Keratinocyte (primary cell): ENCODE data around the gene CD2AP. TPM values are rescaled to one million over a fixed set of nuclear protein-coding genes. Genes with fewer than 3 reads are reported as not detected.

Source experiments
- DNase-seq: peaks from one replicate; pipeline ENCODE4 v3.0.0-alpha.2; 2011; ENCODE audit warnings: low read depth, missing footprints, low spot score
- FAIRE-seq: peaks from 2 replicates; lab custom pipeline; 2011; peaks lifted over from hg19 to GRCh38; lab: Jason Lieb, UNC
- H2AFZ ChIP-seq: 2 replicates; pipeline ENCODE4 v1.6.0; 2012; ENCODE audit warnings: low read length, control low read depth, inconsistent platforms; ENCODE audit not compliant: control insufficient read depth
- H3K27ac ChIP-seq: 2 replicates; pipeline ENCODE4 v1.5.1; 2011; ENCODE audit warnings: low read length; ENCODE audit not compliant: control insufficient read depth, insufficient read depth
- H3K27me3 ChIP-seq: 3 replicates; pipeline ENCODE4 v1.6.0; 2011; ENCODE audit warnings: low read length; ENCODE audit not compliant: control insufficient read depth, insufficient read depth; ENCODE audit errors: extremely low read depth
- H3K36me3 ChIP-seq, 2 experiments: 2 replicates in 1 of 2; 3 replicates in 1 of 2; pipeline ENCODE4 v1.5.1; 2011; ENCODE audit warnings: low read length in 2 of 2, mild to moderate bottlenecking in 1 of 2; ENCODE audit not compliant: control insufficient read depth in 2 of 2, insufficient read depth in 2 of 2; ENCODE audit errors: extremely low read depth in 1 of 2
- H3K4me1 ChIP-seq: 3 replicates; pipeline ENCODE4 v1.5.1; 2011; ENCODE audit warnings: low read length; ENCODE audit not compliant: control insufficient read depth, insufficient read depth; ENCODE audit errors: extremely low read depth
- H3K4me2 ChIP-seq: 3 replicates; pipeline ENCODE4 v1.6.0; 2011; ENCODE audit warnings: low read depth, low read length; ENCODE audit not compliant: control insufficient read depth, insufficient read depth; ENCODE audit errors: extremely low read depth
- H3K4me3 ChIP-seq, 3 experiments: fragments of 200-600 bp in 1 of 3; sonication (generic) in 1 of 3; 2 replicates in 2 of 3; 3 replicates in 1 of 3; pipeline ENCODE4 v1.5.1; 2011 to 2016; ENCODE audit warnings: low read length in 3 of 3, mild to moderate bottlenecking in 3 of 3, control low read depth in 2 of 3, inconsistent platforms in 1 of 3, low read depth in 1 of 3, mixed read lengths in 1 of 3, mixed run types in 1 of 3, moderate library complexity in 1 of 3; ENCODE audit not compliant: control insufficient read depth in 2 of 3, insufficient read depth in 2 of 3; ENCODE audit errors: extremely low read depth in 1 of 3
- H3K79me2 ChIP-seq: 2 replicates; pipeline ENCODE4 v1.6.0; 2012; ENCODE audit warnings: low read length; ENCODE audit not compliant: control insufficient read depth, insufficient read depth
- H3K9ac ChIP-seq: 3 replicates; pipeline ENCODE4 v1.6.0; 2011; ENCODE audit warnings: low read length; ENCODE audit not compliant: control insufficient read depth, insufficient read depth; ENCODE audit errors: extremely low read depth
- H3K9me1 ChIP-seq: 3 replicates; pipeline ENCODE4 v1.6.0; 2011; ENCODE audit warnings: low read length; ENCODE audit not compliant: control insufficient read depth, insufficient read depth; ENCODE audit errors: extremely low read depth
- H3K9me3 ChIP-seq: 2 replicates; pipeline ENCODE4 v1.5.1; 2012; ENCODE audit warnings: low read depth, low read length; ENCODE audit not compliant: control insufficient read depth
- H4K20me1 ChIP-seq: 3 replicates; pipeline ENCODE4 v1.6.0; 2011; ENCODE audit warnings: low read length; ENCODE audit not compliant: control insufficient read depth, insufficient read depth; ENCODE audit errors: extremely low read depth
- EZH2 ChIP-seq: IDR thresholded peaks from one replicate; pipeline ENCODE4 v1.6.1; 2012; ENCODE audit warnings: inconsistent platforms, mild to moderate bottlenecking, low read length, moderate library complexity
- dilution Hi-C: fragments of 300-500 bp; cut with MboI; formaldehyde crosslinking; loops from one replicate; pipeline ENCODE4 v1.7.0; 2020; ENCODE audit warnings: low sequenced_read_pairs; ENCODE audit not compliant: extremely low pct_ligation_motif_present
- polyA plus RNA-seq, 5 experiments: library from polyadenylated mRNA; depleted of rRNA in 3 of 5; stranded (reverse) in 3 of 5; stranded (forward) in 1 of 5; unstranded in 1 of 5; fragments of >200 nt; gene quantifications; 1 replicate in 1 of 5; 2 replicates in 3 of 5; 3 replicates in 1 of 5; pipeline versions ENCODE4 v1.2.1 to v1.2.3, GENCODE V29; 2011 to 2012; ENCODE audit warnings: missing spikeins in 2 of 5, low read depth in 1 of 5, low replicate concordance in 1 of 5
- TF ChIP-seq, protein P1 (sequence below), 3 experiments: IDR thresholded peaks in 1 of 3; conservative IDR thresholded peaks in 1 of 3; optimal IDR thresholded peaks in 1 of 3; 2 replicates in 2 of 3; 3 replicates in 1 of 3; pipeline versions ENCODE3 to v1.5.1; 2011; ENCODE audit warnings: low read length in 3 of 3, mild to moderate bottlenecking in 3 of 3, moderate library complexity in 2 of 3, control low read depth in 1 of 3, inconsistent platforms in 1 of 3; ENCODE audit not compliant: insufficient read depth in 2 of 3; ENCODE audit errors: extremely low read depth in 1 of 3

Gene CD2AP
- polyA plus RNA-seq, 1 donor (not counting 4 experiments of a cell fraction or from before 2014, with no cell fraction given): 23.9 TPM

DNA sequence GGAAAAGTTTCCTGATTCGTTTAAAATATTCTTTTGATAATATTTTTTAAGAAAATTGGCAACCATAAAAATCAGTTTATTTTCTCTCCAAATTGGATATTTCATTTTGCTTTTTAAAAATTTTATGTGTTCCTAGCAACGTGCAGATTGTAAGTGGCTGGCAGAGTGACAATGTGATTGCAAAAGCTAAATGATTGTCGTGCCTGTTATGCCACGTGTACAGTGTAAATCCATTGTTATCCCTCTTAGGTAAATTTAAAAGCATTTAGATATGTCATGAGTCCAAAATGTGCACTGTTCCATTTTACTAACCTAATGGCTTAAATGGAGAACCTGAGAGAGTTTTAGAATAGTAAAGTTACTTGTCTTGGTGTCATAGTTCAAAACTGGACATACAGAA, 126.4 kb downstream of the CD2AP start:
- no peak overlapping the region for H3K27ac ChIP-seq
- H3K4me3 ChIP-seq: no peak overlapping the region
- peaks cover 0 to 4% of the 10 kb centered on the region in 2 experiments for H3K36me3 ChIP-seq
- no peak overlapping the region for H3K4me2 ChIP-seq
- TF ChIP-seq, protein P1, sequence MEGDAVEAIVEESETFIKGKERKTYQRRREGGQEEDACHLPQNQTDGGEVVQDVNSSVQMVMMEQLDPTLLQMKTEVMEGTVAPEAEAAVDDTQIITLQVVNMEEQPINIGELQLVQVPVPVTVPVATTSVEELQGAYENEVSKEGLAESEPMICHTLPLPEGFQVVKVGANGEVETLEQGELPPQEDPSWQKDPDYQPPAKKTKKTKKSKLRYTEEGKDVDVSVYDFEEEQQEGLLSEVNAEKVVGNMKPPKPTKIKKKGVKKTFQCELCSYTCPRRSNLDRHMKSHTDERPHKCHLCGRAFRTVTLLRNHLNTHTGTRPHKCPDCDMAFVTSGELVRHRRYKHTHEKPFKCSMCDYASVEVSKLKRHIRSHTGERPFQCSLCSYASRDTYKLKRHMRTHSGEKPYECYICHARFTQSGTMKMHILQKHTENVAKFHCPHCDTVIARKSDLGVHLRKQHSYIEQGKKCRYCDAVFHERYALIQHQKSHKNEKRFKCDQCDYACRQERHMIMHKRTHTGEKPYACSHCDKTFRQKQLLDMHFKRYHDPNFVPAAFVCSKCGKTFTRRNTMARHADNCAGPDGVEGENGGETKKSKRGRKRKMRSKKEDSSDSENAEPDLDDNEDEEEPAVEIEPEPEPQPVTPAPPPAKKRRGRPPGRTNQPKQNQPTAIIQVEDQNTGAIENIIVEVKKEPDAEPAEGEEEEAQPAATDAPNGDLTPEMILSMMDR (optimal IDR thresholded peaks at IDR 0.05 in 1 of 3, IDR thresholded peaks at IDR 0.05 in 1 of 3, conservative IDR thresholded peaks at IDR 0.05 in 1 of 3; ENCODE audit: extremely low read depth in 1 of 3, insufficient read depth in 2 of 3, low read length in 3 of 3): no peak
- no peak for TF ChIP-seq EZH2
- no peak for FAIRE-seq
- H3K27me3 ChIP-seq: no peaks in the 10 kb centered on the region
- H2AFZ ChIP-seq: no peak overlapping the region
- no peaks in the 10 kb centered on the region for H3K9me3 ChIP-seq
- no peaks in the 10 kb centered on the region for H3K4me1 ChIP-seq
- H4K20me1 ChIP-seq: no peaks in the 10 kb centered on the region
- no peaks in the 10 kb centered on the region for H3K9me1 ChIP-seq
- dilution Hi-C loops: no loop called here
- H3K9ac ChIP-seq: no peak overlapping the region
- no peak for DNase-seq
- H3K79me2 ChIP-seq: no peaks in the 10 kb centered on the region

DNA sequence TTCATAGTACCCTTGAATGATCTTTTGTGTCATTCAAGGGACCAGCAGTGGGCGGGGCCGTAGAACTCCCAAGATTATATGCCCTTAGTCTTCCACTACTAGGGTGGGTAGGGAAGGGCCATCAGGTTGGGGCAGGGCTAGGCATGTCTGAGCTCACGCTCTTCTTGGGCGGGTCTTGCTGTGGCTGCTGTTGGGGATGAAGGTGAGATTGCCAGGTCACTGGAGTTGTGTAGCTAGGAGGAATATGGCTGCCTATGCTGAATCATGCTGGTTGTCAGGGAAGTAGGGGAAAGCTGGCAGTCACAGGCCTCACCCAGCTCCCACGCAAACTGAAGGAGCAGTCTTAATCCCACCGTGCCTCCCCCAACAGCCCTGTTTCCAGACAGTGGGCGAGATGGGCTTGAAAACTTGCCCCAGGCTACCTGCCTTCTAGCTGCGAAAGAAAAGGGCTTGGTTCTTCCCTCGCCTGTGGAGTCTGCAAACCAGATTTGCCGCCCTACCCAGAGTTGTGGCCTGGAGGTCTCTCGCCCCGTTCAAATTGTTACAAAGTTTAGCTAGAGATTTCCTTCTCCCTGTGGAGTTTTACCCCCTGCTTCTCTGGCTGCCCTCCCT, 144.4 kb downstream of the CD2AP start:
- no peaks in the 10 kb centered on the region for H4K20me1 ChIP-seq
- FAIRE-seq: no peak
- H3K4me1 ChIP-seq: peaks cover 5% of the 10 kb centered on the region
- dilution Hi-C loops: no loop called here
- no peak for DNase-seq
- no peak overlapping the region for H3K4me2 ChIP-seq
- H2AFZ ChIP-seq: no peak overlapping the region
- no peak overlapping the region for H3K27ac ChIP-seq
- H3K9me3 ChIP-seq: no peaks in the 10 kb centered on the region
- TF ChIP-seq, protein P1 (optimal IDR thresholded peaks at IDR 0.05 in 1 of 3, IDR thresholded peaks at IDR 0.05 in 1 of 3, conservative IDR thresholded peaks at IDR 0.05 in 1 of 3; ENCODE audit: extremely low read depth in 1 of 3, insufficient read depth in 2 of 3, low read length in 3 of 3): no peak
- no peak for TF ChIP-seq EZH2
- no peaks in the 10 kb centered on the region for H3K9me1 ChIP-seq
- no peaks in the 10 kb centered on the region for H3K79me2 ChIP-seq
- H3K9ac ChIP-seq: no peak overlapping the region
- no peak overlapping the region for H3K4me3 ChIP-seq
- peaks cover 0 to 9% of the 10 kb centered on the region in 2 experiments for H3K36me3 ChIP-seq
- no peaks in the 10 kb centered on the region for H3K27me3 ChIP-seq
